HepG2 (cell line): Measurements from ENCODE around the gene FAM89B. TPM values are rescaled to one million over a fixed set of nuclear protein-coding genes. Genes with fewer than 3 reads are reported as not detected.

Source experiments
- ATAC-seq: fragments of 200-7000 bp; cut with Tn5 transposase; 3 replicates; pipeline ENCODE4 v1.9.1; 2020; ENCODE audit warnings: mild to moderate bottlenecking, moderate library complexity
- BruUV-seq: library from RNA; stranded (reverse); fragments of 400-500 nt; replicated peaks from 2 replicates; lab custom pipeline; 2021; lab: Mats Ljungman, UMichigan
- CTCF ChIA-PET: fragments of 300-600 bp; formaldehyde crosslinking; extraction: SDS; loops from one replicate; lab custom pipeline; 2021; ENCODE audit warnings: low total read pairs, inconsistent platforms, low intra/inter-chr PET ratio; lab: Yijun Ruan, JAX
- POLR2A ChIA-PET: fragments of 350-600 bp; sonication (Branson Sonifier 250); formaldehyde crosslinking; loops from one replicate; lab custom pipeline; 2020; ENCODE audit warnings: antibody characterized with exemption, inconsistent platforms; lab: Yijun Ruan, JAX
- DNase-seq: peaks from one replicate; pipeline ENCODE4 v3.0.0-alpha.2; 2015; ENCODE audit warnings: low spot score
- FAIRE-seq: peaks from 3 replicates; lab custom pipeline; 2011; peaks lifted over from hg19 to GRCh38; lab: Jason Lieb, UNC
- H2AFZ ChIP-seq: one replicate; pipeline ENCODE4 v1.6.1; 2011; ENCODE audit warnings: low read length, inconsistent platforms
- H3K27ac ChIP-seq: fragments of 300-600 bp; 3 replicates; pipeline ENCODE4 v1.8.0; 2011; ENCODE audit warnings: mixed run types, mild to moderate bottlenecking, mixed read lengths, low read length, inconsistent platforms; ENCODE audit not compliant: insufficient read depth; ENCODE audit errors: extremely low read length
- H3K27me3 ChIP-seq, 2 experiments: fragments of 200-600 bp in 1 of 2; 2 replicates in 1 of 2; 3 replicates in 1 of 2; pipeline versions ENCODE4 v1.6.0 to v1.8.0; 2011; ENCODE audit warnings: low read length in 2 of 2, mild to moderate bottlenecking in 2 of 2, moderate library complexity in 2 of 2, inconsistent platforms in 1 of 2; ENCODE audit not compliant: insufficient read depth in 2 of 2, control insufficient read depth in 1 of 2
- H3K36me3 ChIP-seq, 2 experiments: fragments of 200-600 bp in 1 of 2; replicated peaks in 1 of 2; 2 replicates in 1 of 2; 3 replicates in 1 of 2; pipeline versions ENCODE4 v1.5.1 to v1.8.0; 2011; ENCODE audit warnings: low read length in 2 of 2, inconsistent platforms in 1 of 2; ENCODE audit not compliant: insufficient read depth in 2 of 2, control insufficient read depth in 1 of 2
- H3K4me1 ChIP-seq: 2 replicates; pipeline ENCODE4 v1.5.1; 2012; ENCODE audit warnings: low read length, inconsistent platforms; ENCODE audit not compliant: insufficient read depth
- H3K4me2 ChIP-seq: 2 replicates; pipeline ENCODE4 v1.6.0; 2011; ENCODE audit warnings: low read depth, low read length, inconsistent platforms
- H3K4me3 ChIP-seq, 3 experiments: fragments of 200-600 bp in 1 of 3; sonication (generic), shearing (Covaris generic) in 1 of 3; replicated peaks in 1 of 3; 2 replicates each; pipeline ENCODE4 v1.5.1; 2011 to 2016; ENCODE audit warnings: low read length in 3 of 3, inconsistent platforms in 2 of 3, low read depth in 2 of 3, mild to moderate bottlenecking in 2 of 3, control low read depth in 1 of 3, mixed read lengths in 1 of 3; ENCODE audit not compliant: insufficient read depth in 1 of 3
- H3K79me2 ChIP-seq: one replicate; pipeline ENCODE4 v1.6.1; 2011; ENCODE audit warnings: low read length, inconsistent platforms; ENCODE audit not compliant: insufficient read depth
- H3K9ac ChIP-seq: 2 replicates; pipeline ENCODE4 v1.6.0; 2011; ENCODE audit warnings: mild to moderate bottlenecking, low read depth, low read length, inconsistent platforms; ENCODE audit not compliant: insufficient read depth
- H3K9me3 ChIP-seq: 2 replicates; pipeline ENCODE4 v1.5.1; 2012; ENCODE audit warnings: mild to moderate bottlenecking, low read length
- H4K20me1 ChIP-seq: 2 replicates; pipeline ENCODE4 v1.6.0; 2011; ENCODE audit warnings: inconsistent platforms, mild to moderate bottlenecking, low read length, moderate library complexity; ENCODE audit not compliant: insufficient read depth
- AGO2 ChIP-seq: fragments of 200-400 bp; formaldehyde crosslinking; optimal IDR thresholded peaks from 2 replicates; pipeline ENCODE3; 2017; ENCODE audit warnings: mild to moderate bottlenecking, low read depth, low read length, moderate library complexity
- FOXA1 ChIP-seq, 2 experiments: fragments of 450-650 bp in 1 of 2; sonication (generic) in 1 of 2; formaldehyde crosslinking in 1 of 2; IDR thresholded peaks; 2 replicates each; pipeline versions ENCODE4 v1.4.0 to v1.6.1; 2016 to 2020; ENCODE audit warnings: missing genetic modification reagents in 1 of 2
- NR2C2 ChIP-seq: sonication (generic); formaldehyde crosslinking; IDR thresholded peaks from 2 replicates; pipeline ENCODE4 v1.4.0; 2020; ENCODE audit warnings: missing genetic modification reagents, mild to moderate bottlenecking, moderate library complexity, borderline replicate concordance
- RBFOX2 ChIP-seq: fragments of 200-400 bp; formaldehyde crosslinking; IDR thresholded peaks from 2 replicates; pipeline ENCODE4 v1.6.1; 2017; ENCODE audit warnings: low read depth, mild to moderate bottlenecking, low read length
- SP5 ChIP-seq: IDR thresholded peaks from 2 replicates; pipeline ENCODE4 v1.6.1; 2016; ENCODE audit warnings: low read depth, borderline replicate concordance
- STAT5B ChIP-seq: sonication (generic); formaldehyde crosslinking; IDR thresholded peaks from 2 replicates; pipeline ENCODE4 v1.4.0; 2020; ENCODE audit warnings: missing genetic modification reagents
- ZC3H13 ChIP-seq: sonication (generic); formaldehyde crosslinking; IDR thresholded peaks from 2 replicates; pipeline ENCODE4 v1.8.1; 2023; ENCODE audit warnings: mild to moderate bottlenecking, missing genetic modification reagents, moderate library complexity
- ZNF17 ChIP-seq: sonication (generic); formaldehyde crosslinking; IDR thresholded peaks from 2 replicates; pipeline ENCODE4 v1.5.0; 2020; ENCODE audit warnings: mild to moderate bottlenecking, missing genetic modification reagents
- ZNF260 ChIP-seq: sonication (generic); formaldehyde crosslinking; IDR thresholded peaks from 2 replicates; pipeline ENCODE4 v1.4.0; 2020; ENCODE audit warnings: missing genetic modification reagents, low read depth, mild to moderate bottlenecking, borderline replicate concordance
- ZNF451 ChIP-seq: sonication (generic); formaldehyde crosslinking; IDR thresholded peaks from 2 replicates; pipeline ENCODE4 v1.5.0; 2020; ENCODE audit warnings: mild to moderate bottlenecking, missing genetic modification reagents
- ZNF660 ChIP-seq: sonication (generic); formaldehyde crosslinking; IDR thresholded peaks from 2 replicates; pipeline ENCODE4 v1.5.1; 2020; ENCODE audit warnings: mild to moderate bottlenecking, low read depth, missing genetic modification reagents, borderline replicate concordance
- WGBS: methylation state at CpG from one replicate; pipeline ENCODE4 v1.1.6; 2017; ENCODE audit warnings: low lambda C conversion rate; 5-methylcytosine and 5-hydroxymethylcytosine counted together
- in situ Hi-C: cut with HindIII; loops from 2 replicates; pipeline ENCODE4 v1.10.0; 2017; ENCODE audit warnings: low pct_unique_long_range_greater_than_20kb; ENCODE audit not compliant: extremely low pct_ligation_motif_present
- intact Hi-C: fragments of 100-400 bp; cut with micrococcal nuclease; formaldehyde crosslinking; loops from one replicate; pipeline ENCODE4 v1.10.0; 2022; ENCODE audit not compliant: unreplicated experiment
- polyA plus RNA-seq, 8 experiments: library from polyadenylated mRNA; depleted of rRNA in 3 of 8; stranded (reverse) in 7 of 8; unstranded in 1 of 8; fragments of >200 nt; fragmentation: Illumina TruSeq in 4 of 8; extraction: Trizol in 4 of 8; gene quantifications; 2 replicates each; pipeline versions ENCODE4 v1.2.1 to v1.2.3, GENCODE V29; 2011 to 2016; ENCODE audit warnings: low read depth in 4 of 8, missing spikeins in 1 of 8, mixed read lengths in 1 of 8; ENCODE audit not compliant: insufficient read depth in 1 of 8
- total RNA-seq, 5 experiments: library from RNA; depleted of rRNA; stranded (reverse); fragments of >200 nt; fragmentation: Illumina TruSeq; extraction: Trizol; gene quantifications; 2 replicates each; pipeline ENCODE4 v1.2.3, GENCODE V29; 2016; ENCODE audit warnings: low read depth in 1 of 5
- TF ChIP-seq, protein P1 (sequence below): sonication (generic); formaldehyde crosslinking; IDR thresholded peaks from 2 replicates; pipeline ENCODE4 v1.5.0; 2020; ENCODE audit warnings: mild to moderate bottlenecking, missing genetic modification reagents
- TF ChIP-seq, protein P2 (sequence below): sonication (generic); formaldehyde crosslinking; IDR thresholded peaks from 2 replicates; pipeline ENCODE4 v1.4.0; 2020; ENCODE audit warnings: missing genetic modification reagents

The FAM89B gene
- total and polyA plus RNA-seq, 2 of the 13 experiments (the other 11 are each of a cell fraction or from before 2014, with no cell fraction given), result 5.7 to 8.0 TPM

DNA sequence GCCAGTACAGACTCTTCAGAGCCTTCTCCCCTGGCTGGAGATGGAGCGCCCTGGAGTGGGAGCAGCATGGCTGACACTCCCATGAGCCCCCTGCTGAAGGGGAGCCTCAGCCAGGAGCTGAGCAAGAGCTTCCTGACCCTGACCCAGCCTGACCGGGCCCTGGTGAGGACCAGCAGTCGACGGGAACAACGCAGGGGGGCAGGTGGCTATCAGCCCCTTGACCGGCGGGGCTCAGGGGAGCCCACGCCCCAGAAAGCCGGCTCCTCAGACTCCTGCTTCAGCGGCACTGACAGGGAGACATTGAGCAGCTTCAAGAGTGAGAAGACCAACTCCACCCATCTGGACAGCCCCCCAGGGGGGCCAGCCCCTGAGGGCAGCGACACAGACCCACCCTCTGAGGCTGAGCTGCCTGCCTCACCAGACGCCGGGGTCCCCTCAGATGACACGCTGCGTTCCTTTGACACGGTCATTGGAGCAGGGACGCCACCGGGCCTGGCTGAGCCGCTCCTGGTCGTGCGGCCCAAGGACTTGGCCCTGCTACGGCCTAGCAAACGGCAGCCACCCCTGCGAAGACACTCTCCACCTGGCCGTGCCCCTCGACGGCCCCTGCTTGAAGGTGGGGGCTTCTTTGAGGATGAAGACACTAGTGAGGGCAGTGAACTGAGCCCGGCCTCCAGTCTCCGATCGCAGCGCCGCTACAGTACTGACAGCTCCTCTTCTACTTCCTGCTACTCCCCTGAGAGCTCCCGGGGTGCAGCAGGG lies 45.8 kb downstream of the FAM89B start:
- ChIA-PET CTCF (no interaction called here), POLR2A (interaction anchor here (1.4 to 2.7 kb wide), 5 partner anchors 8 to 35 kb away, joined by 7 to 45 read pairs (median 11); no protein-coding TSS in a partner anchor)
- no peak overlapping the region for H3K4me2 ChIP-seq
- WGBS, result 99% methylated on average over 12 of the region's 33 CpGs
- H3K36me3 ChIP-seq, result peaks cover 17 to 47% of the 10 kb centered on the region in 2 experiments; a peak in 4 of 5 replicates
- H4K20me1 ChIP-seq, result peaks cover 5% of the 10 kb centered on the region; the same call in 1 of the 2 replicates
- H3K27ac ChIP-seq, result no peak overlapping the region
- no peak overlapping the region for H2AFZ ChIP-seq
- H3K9ac ChIP-seq, result no peak overlapping the region
- peaks cover 20% of the 10 kb centered on the region for H3K4me1 ChIP-seq
- ATAC-seq (no peak), DNase-seq (no peak), FAIRE-seq (no peak)
- no peaks in the 10 kb centered on the region; a peak in 1 of 5 replicates for H3K27me3 ChIP-seq
- no peaks in the 10 kb centered on the region for H3K9me3 ChIP-seq
- in situ Hi-C loops, result no loop called here
- intact Hi-C loops, result no loop called here
- H3K79me2 ChIP-seq, result peaks cover 32% of the 10 kb centered on the region
- no peak for TF ChIP-seq ZNF260
- peak; percentile 54; the same call in 1 of the 2 replicates for TF ChIP-seq RBFOX2
- no peak for TF ChIP-seq AGO2
- BruUV-seq, result no TSS peak
- H3K4me3 ChIP-seq, result no peak overlapping the region

DNA sequence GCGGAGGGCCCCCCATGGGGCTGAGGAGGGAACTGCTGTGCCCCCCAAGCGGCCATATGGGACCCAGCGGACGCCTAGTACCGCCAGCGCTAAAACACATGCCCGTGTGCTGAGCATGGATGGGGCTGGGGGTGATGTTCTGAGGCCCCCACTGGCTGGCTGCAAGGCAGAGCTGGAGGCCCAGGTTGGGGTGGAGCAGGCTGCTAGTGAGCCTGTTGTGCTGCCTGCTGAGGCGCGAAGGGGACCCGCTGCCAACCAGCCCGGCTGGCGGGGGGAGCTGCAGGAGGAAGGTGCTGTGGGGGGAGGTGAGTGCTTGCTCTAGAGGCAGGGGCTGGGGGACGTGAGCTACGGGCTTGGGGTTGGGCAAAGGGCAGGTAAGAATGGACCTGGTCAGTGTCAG lies 46.4 kb downstream of the FAM89B start:
- peaks cover 26% of the 10 kb centered on the region for H3K79me2 ChIP-seq
- in situ Hi-C loops, result no loop called here
- intact Hi-C loops, result no loop called here
- no peak overlapping the region for H3K4me2 ChIP-seq
- BruUV-seq, result no TSS peak
- no peaks in the 10 kb centered on the region; a peak in 1 of 5 replicates for H3K27me3 ChIP-seq
- no peak overlapping the region for H3K27ac ChIP-seq
- WGBS, result 86% methylated on average over 2 of the region's 14 CpGs
- no peak overlapping the region for H3K9ac ChIP-seq
- 0 out of 2 replicates have a peak, but pooled peaks cover 3% of the 10 kb centered on the region for H4K20me1 ChIP-seq
- H3K4me1 ChIP-seq, result peaks cover 20% of the 10 kb centered on the region
- FAIRE-seq (no peak), DNase-seq (no peak), ATAC-seq (no peak)
- CTCF ChIA-PET, result no interaction called here
- no peaks in the 10 kb centered on the region for H3K9me3 ChIP-seq
- H2AFZ ChIP-seq, result no peak overlapping the region
- peaks cover 19 to 53% of the 10 kb centered on the region in 2 experiments; a peak in 4 of 5 replicates for H3K36me3 ChIP-seq
- H3K4me3 ChIP-seq, result no peak overlapping the region
- POLR2A ChIA-PET, result interaction anchor here (0.9 to 2.7 kb wide), 3 partner anchors 14 to 35 kb away, joined by 4 to 10 read pairs (median 7); no protein-coding TSS in a partner anchor
- TF ChIP-seq RBFOX2 (peak; percentile 18; the same call in 1 of the 2 replicates), ZNF17 (CRISPR knock-in tag) (no peak), ZC3H13 (CRISPR knock-in tag) (peak; percentile 59; the same call in 1 of the 2 replicates), FOXA1 (IDR thresholded peaks at IDR 0.05) (no peak), FOXA1 (CRISPR knock-in tag; IDR thresholded peaks at IDR 0.05) (no peak), ZNF660 (CRISPR knock-in tag) (no peak), NR2C2 (CRISPR knock-in tag) (no peak), ZNF451 (CRISPR knock-in tag) (no peak), SP5 (CRISPR knock-in tag) (no peak), STAT5B (CRISPR knock-in tag) (no peak)
- TF ChIP-seq, protein P1, sequence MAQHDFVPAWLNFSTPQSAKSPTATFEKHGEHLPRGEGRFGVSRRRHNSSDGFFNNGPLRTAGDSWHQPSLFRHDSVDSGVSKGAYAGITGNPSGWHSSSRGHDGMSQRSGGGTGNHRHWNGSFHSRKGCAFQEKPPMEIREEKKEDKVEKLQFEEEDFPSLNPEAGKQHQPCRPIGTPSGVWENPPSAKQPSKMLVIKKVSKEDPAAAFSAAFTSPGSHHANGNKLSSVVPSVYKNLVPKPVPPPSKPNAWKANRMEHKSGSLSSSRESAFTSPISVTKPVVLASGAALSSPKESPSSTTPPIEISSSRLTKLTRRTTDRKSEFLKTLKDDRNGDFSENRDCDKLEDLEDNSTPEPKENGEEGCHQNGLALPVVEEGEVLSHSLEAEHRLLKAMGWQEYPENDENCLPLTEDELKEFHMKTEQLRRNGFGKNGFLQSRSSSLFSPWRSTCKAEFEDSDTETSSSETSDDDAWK (CRISPR knock-in tag), result no peak
- TF ChIP-seq, protein P2, sequence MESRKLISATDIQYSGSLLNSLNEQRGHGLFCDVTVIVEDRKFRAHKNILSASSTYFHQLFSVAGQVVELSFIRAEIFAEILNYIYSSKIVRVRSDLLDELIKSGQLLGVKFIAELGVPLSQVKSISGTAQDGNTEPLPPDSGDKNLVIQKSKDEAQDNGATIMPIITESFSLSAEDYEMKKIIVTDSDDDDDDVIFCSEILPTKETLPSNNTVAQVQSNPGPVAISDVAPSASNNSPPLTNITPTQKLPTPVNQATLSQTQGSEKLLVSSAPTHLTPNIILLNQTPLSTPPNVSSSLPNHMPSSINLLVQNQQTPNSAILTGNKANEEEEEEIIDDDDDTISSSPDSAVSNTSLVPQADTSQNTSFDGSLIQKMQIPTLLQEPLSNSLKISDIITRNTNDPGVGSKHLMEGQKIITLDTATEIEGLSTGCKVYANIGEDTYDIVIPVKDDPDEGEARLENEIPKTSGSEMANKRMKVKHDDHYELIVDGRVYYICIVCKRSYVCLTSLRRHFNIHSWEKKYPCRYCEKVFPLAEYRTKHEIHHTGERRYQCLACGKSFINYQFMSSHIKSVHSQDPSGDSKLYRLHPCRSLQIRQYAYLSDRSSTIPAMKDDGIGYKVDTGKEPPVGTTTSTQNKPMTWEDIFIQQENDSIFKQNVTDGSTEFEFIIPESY (CRISPR knock-in tag), result peak; percentile 10; the same call in 1 of the 2 replicates
